ENCODE data around the gene SYT7.
"Not testable (repeated sequence)": the region's sequence is repeated elsewhere in the genome, so short reads cannot be mapped to it uniquely, and the experiment has no call there.

The SYT7 gene

GRCh38 chr11:61581030-61581928 is at the start of gene SYT7:
Gene SYT7 (minus strand): TSS chr11:61581076. CDS start chr11:61580820, 256 bp downstream.
- FAIRE-seq (no peak), DNase-seq (ENCODE audit: low spot score) (peak; percentile 77)

- DNase-seq (ENCODE audit: low spot score) (no peak), FAIRE-seq (no peak)
Observed at GRCh38 chr11:61630089-61630488, 49.2 kb upstream of the SYT7 start.

GRCh38 chr11:61629082-61629833 is 48.4 kb upstream of the SYT7 start:
- FAIRE-seq (no peak), DNase-seq (ENCODE audit: low spot score) (no peak)

DNA sequence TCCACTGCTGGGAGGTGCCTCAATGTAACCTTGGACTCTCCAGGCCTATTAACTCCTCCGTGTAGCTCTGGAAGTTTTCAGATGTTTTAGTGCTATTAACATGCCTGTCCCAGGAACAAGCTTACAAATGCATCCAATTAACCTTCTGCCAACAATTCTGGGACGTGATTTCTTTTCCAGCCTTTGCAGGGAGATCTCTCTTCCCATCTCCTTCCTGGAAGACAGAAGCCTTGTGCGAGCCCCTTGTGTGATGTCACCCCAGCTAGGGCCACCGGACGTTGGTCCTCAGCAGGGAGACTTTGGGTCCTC is 47.7 kb upstream of the SYT7 start:
- FAIRE-seq (no peak), DNase-seq (ENCODE audit: low spot score) (no peak)

- FAIRE-seq (no peak), DNase-seq (ENCODE audit: low spot score) (peak; percentile 23)
Observed at GRCh38 chr11:61627850-61628661, 47.2 kb upstream of the SYT7 start.

DNA sequence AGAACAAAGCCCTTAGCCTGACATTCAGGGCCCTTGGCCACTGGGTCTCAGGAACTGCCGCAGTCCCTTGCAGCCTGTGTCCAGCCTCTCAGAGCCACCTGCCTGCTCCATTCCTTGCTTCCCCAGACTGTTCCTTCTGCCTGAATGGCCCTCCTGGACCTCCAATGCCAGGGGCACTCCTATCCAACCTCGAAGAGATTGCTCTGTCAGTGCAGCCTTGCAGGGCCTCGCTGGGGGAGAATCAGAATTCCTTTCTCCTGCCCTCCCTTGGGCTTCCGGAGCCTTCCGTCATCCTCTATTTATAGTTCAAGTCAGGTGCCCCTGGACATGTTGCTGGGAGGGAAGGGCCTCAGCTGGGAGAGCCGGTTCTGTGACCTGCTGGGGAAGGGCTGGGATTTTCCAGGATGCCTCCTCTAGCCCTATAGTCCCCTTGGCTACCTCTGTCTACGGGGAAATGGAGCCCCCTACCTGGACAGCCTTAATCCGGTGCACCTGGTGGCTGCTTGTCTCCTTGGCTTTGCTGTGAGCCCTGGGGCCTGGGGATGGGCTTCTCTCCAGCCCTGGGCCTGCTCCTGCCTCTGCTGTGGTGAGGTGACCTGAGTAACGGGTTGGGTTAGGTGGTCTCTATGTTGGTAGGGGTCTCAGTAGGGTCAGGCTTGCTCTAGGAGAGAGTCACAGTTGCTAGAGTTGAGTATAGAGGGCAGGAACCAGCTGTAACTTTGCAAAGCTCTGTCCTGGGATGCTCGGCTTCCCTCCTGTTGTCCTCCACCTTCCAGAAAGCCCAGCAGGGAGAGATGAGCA is 45.9 kb upstream of the SYT7 start:
- no peak for FAIRE-seq
- no peak for DNase-seq (ENCODE audit: low spot score)

DNA sequence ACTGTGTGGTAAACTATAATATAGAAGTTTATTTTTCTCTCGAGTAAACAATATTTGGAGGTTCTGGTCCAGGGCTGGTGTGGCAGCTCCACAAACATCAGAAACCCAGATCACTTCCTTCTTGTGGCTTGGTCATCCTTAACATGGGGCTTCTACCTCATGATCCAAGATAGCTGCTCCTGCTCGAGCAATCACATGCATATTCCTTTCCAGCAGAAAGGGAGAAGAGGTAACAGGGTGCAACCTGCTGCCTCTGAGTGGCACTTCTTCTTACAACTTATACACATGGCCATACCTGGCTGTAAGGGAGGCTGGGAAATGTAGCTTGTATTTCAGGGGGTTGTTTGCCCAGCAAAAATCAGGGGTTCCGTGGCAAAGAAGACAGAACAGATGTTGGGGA is 44.6 kb upstream of the SYT7 start:
- FAIRE-seq (no peak), DNase-seq (ENCODE audit: low spot score) (no peak)

GRCh38 chr11:61621917-61622585 is 41.2 kb upstream of the SYT7 start:
- FAIRE-seq (no peak), DNase-seq (ENCODE audit: low spot score) (no peak)

- DNase-seq (ENCODE audit: low spot score) (no peak), FAIRE-seq (no peak)
Observed at GRCh38 chr11:61619471-61620226, 38.8 kb upstream of the SYT7 start.

GRCh38 chr11:61618978-61619377 is 38.1 kb upstream of the SYT7 start:
- DNase-seq (ENCODE audit: low spot score) (no peak), FAIRE-seq (no peak)

DNA sequence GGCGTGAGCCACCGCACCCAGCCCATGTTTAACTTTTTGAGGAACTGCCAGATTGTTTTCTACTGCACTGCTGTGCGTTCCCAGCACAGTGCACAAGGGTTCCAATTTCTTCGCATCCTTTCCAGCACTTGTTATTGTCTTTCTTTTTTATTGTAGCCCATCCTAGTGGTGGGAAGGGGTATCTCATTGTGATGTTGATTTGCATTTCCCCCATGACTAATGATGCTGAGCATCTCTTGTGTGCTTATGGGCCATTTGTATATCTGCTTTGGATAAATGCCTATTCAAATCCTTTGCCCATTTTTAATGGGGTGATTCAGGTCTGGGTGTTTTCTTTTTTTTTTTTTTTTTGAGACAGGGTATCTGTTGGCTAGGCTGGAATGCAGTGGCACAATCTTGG is 36.6 kb upstream of the SYT7 start:
- DNase-seq (ENCODE audit: low spot score), result no peak
- no peak for FAIRE-seq

DNA sequence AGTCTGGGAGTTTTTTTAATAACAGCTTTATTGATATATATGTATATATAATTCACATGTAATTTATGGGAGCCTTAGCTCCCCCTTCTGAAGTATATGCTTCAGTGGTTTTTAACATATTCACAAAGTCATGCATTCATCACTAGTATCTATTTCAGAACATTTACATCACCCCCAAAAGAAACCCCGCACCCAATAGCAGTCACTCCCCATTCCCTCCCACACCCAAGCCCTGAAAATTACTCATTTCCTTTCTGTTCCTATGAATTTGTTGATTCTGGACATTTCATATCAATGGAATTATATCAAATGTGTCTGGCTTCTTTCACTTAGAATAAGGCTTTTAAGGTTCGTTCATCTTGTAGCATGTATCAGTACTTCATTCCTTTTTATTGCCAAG is 35.6 kb upstream of the SYT7 start:
- FAIRE-seq (no peak), DNase-seq (ENCODE audit: low spot score) (no peak)

GRCh38 chr11:61614782-61615181 is 33.9 kb upstream of the SYT7 start:
- DNase-seq (ENCODE audit: low spot score); FAIRE-seq: not testable (repeated sequence)

DNA sequence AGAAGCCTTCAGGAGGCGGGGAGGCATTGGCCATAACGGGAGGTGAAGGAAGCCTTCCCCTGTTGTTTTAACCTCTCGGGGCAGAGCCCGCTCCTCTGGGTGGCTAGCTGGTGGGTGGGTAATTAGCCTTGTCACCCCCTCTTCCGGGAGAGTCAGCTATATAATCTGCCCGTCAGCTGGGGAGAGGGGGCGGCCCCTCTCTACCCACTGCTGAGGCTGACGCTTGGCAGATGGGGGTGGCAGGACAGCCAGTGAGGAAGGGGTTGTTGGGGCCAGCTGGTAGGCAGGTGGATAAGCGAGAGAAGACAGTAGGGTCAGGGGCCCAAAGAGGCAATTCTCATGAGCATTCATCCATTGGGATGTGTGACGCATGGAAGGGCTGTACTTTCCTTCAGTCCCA is 33.0 kb upstream of the SYT7 start:
- FAIRE-seq (no peak), DNase-seq (ENCODE audit: low spot score) (no peak)

DNA sequence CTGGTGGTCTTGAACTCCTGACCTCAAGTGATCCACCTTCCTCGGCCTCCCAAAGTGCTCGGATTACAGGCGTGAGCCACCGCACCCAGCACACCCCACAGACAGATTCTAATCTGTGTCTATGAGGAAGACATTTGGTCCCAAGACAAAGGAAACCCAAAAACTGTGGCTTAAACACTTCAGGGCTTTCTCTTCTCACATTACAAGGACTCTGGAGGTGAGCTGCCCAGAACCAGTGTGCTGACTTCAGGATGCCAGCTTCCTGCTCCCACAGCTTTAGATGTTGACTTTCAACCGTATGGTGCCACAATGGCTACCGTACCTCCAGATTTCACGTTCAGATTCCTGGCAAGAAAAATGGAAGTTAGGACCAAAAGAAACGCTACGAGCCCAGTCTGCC is 32.2 kb upstream of the SYT7 start:
- no peak for FAIRE-seq
- DNase-seq (ENCODE audit: low spot score), result no peak

GRCh38 chr11:61611309-61611708 is 30.4 kb upstream of the SYT7 start:
- FAIRE-seq, result no peak

GRCh38 chr11:61610905-61611304 is 30.0 kb upstream of the SYT7 start:
- no peak for DNase-seq (ENCODE audit: low spot score)
- no peak for FAIRE-seq

More at GRCh38 chr11:61611309-61611708, 30.4 kb upstream of the SYT7 start:
- DNase-seq (ENCODE audit: low spot score), result no peak

- no peak for DNase-seq (ENCODE audit: low spot score)
- no peak for FAIRE-seq
Observed at GRCh38 chr11:61609980-61610366, 29.1 kb upstream of the SYT7 start.
